ENCODE measurements around the gene STAG2. TPM values are rescaled to one million over a fixed set of nuclear protein-coding genes. Genes with fewer than 3 reads are reported as not detected.

STAG2 gene
- total RNA-seq, 2 experiments from 2014 or later: 84.7 to 89.4 TPM

DNA sequence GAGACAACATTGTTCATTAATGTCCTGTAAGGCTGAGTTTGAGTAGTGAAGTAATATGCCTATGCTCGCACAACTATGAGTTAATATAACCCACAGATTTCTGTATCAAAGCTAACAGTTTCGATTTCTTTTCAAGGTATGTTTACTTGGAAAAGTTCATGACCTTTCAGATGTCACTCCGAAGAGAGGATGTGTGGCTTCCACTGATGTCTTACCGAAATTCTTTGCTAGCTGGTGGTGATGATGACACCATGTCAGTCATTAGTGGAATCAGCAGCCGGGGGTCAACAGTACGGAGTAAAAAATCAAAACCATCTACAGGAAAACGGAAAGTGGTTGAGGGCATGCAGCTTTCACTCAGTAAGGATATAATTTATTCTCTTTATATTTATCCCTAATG lies 124.9 kb downstream of the STAG2 start:
- H3K9me3 ChIP-seq (ENCODE audit: control insufficient read depth in 1 of 2, insufficient read depth in 1 of 2, low read length in 2 of 2): no peaks in the 10 kb centered on the region
- Mint-ChIP-seq H3K4me1 (ENCODE audit: low read depth) (peaks cover 36% of the 10 kb centered on the region), H3K9me3 (no peaks in the 10 kb centered on the region), H3K4me3 (peak overlapping the region; percentile 77), H3K27me3 (no peaks in the 10 kb centered on the region), H3K27ac (peak overlapping the region; percentile 92), H3K36me3 (ENCODE audit: low read depth) (peaks cover 87% of the 10 kb centered on the region)
- TF ChIP-seq, protein P1, sequence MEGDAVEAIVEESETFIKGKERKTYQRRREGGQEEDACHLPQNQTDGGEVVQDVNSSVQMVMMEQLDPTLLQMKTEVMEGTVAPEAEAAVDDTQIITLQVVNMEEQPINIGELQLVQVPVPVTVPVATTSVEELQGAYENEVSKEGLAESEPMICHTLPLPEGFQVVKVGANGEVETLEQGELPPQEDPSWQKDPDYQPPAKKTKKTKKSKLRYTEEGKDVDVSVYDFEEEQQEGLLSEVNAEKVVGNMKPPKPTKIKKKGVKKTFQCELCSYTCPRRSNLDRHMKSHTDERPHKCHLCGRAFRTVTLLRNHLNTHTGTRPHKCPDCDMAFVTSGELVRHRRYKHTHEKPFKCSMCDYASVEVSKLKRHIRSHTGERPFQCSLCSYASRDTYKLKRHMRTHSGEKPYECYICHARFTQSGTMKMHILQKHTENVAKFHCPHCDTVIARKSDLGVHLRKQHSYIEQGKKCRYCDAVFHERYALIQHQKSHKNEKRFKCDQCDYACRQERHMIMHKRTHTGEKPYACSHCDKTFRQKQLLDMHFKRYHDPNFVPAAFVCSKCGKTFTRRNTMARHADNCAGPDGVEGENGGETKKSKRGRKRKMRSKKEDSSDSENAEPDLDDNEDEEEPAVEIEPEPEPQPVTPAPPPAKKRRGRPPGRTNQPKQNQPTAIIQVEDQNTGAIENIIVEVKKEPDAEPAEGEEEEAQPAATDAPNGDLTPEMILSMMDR (IDR thresholded peaks at IDR 0.05): no peak
- ATAC-seq (ENCODE audit: poor library complexity) (peak; percentile 95), DNase-seq (peak in 11 of 14 experiments; percentile 4 to 84 (median 27))
- POLR2A ChIA-PET: interaction anchor here (0.6 to 1.2 kb wide), 5 partner anchors 12 to 223 kb away, joined by 3 to 7 read pairs (median 5); no protein-coding TSS in a partner anchor
- CTCF ChIA-PET: interaction anchor here (1.1 kb wide), 1 partner anchor 9 kb away, joined by 3 read pairs; no protein-coding TSS in a partner anchor
- H3K36me3 ChIP-seq (ENCODE audit: insufficient read depth, low read length): peaks cover 63% of the 10 kb centered on the region
- H3K4me3 ChIP-seq (ENCODE audit: low read length): no peak overlapping the region
- H3K4me1 ChIP-seq (ENCODE audit: insufficient read depth, low read length): peaks cover 3% of the 10 kb centered on the region
- no peaks in the 10 kb centered on the region for H3K27me3 ChIP-seq (ENCODE audit: control insufficient read depth in 1 of 2, insufficient read depth in 2 of 2, low read length in 2 of 2)
- H3K27ac ChIP-seq (ENCODE audit: low read depth in 1 of 2, low read length in 2 of 2): no peak overlapping the region
- intact Hi-C loops (cut with DNase I, micrococcal nuclease): loop anchor here in 1 of 2 experiments (2.0 kb wide), 1 partner anchor 124 kb away; no protein-coding TSS in a partner anchor

DNA sequence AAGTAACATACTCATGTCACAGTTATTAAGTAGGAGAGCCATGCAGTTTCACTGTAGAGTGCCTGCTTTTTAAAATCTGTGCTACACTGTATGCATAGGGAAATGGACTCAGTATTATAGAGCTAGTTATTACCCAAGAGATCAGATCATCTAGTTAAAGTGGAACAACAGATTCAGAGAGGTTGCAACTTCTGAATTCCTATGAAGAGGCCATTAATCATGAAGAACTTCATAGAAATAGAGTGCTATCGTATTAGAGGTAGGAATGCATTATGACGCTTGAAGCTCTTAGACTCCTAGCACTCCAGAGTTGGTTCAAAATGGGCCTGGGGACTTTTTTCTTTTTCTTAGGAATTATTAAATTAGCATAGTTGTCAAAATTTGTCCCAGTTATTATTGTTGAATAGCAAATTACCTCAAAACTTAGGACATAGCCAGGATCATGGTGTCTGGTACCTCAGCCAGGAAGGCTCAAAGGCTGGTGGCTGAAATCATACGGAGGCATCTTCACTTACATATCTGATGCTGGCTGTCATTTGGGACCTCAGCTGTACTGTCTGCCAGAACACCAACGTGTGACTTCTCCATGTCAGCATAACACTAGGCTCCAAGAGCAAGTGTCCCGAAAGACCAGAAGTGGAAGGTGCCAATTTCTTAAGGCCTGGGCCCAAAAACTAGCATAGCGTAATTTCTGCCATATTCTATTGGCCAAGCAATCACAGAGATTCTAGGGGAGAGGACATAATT lies 125.7 kb downstream of the STAG2 start:
- Histone ChIP-seq H3K27ac (ENCODE audit: low read depth in 1 of 2, low read length in 2 of 2) (no peak overlapping the region), H3K4me1 (ENCODE audit: insufficient read depth, low read length) (peaks cover 3% of the 10 kb centered on the region), H3K36me3 (ENCODE audit: insufficient read depth, low read length) (peaks cover 64% of the 10 kb centered on the region), H3K4me3 (ENCODE audit: low read length) (no peak overlapping the region), H3K27me3 (ENCODE audit: control insufficient read depth in 1 of 2, insufficient read depth in 2 of 2, low read length in 2 of 2) (no peaks in the 10 kb centered on the region), H3K9me3 (ENCODE audit: control insufficient read depth in 1 of 2, insufficient read depth in 1 of 2, low read length in 2 of 2) (no peaks in the 10 kb centered on the region)
- intact Hi-C loops (cut with DNase I, micrococcal nuclease): loop anchor here in 1 of 2 experiments (2.0 kb wide), 1 partner anchor 124 kb away; no protein-coding TSS in a partner anchor
- TF ChIP-seq, protein P1 (IDR thresholded peaks at IDR 0.05): no peak
- Mint-ChIP-seq H3K9me3 (no peaks in the 10 kb centered on the region), H3K27me3 (no peaks in the 10 kb centered on the region), H3K27ac (peak overlapping the region; percentile 92), H3K36me3 (ENCODE audit: low read depth) (peaks cover 87% of the 10 kb centered on the region), H3K4me3 (no peak overlapping the region), H3K4me1 (ENCODE audit: low read depth) (peaks cover 33% of the 10 kb centered on the region)
- CTCF ChIA-PET: no interaction called here
- POLR2A ChIA-PET: interaction anchor here (0.8 to 1.2 kb wide), 4 partner anchors 13 to 127 kb away, joined by 3 to 7 read pairs (median 6); no protein-coding TSS in a partner anchor
- DNase-seq (no peak), ATAC-seq (ENCODE audit: poor library complexity) (peak; percentile 5)

DNA sequence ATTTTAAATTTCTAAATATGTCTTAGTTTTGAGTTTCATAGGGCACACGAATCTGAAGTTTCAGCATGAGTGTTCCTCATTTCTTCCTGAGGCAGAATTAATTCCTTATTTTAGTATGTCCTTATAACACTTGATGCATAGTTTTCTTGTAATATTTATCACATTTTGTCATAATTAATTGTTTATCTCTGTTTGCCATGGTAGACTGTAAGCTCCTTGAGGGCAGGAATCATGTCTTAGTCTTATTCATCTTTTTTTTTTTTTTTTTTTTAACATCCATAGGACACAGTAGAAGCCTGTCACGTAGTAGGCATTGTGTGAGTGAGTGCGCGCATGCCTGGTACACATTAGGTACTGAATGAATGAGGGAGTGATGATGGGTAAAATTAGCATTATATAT lies 131.7 kb downstream of the STAG2 start:
- H3K27ac Mint-ChIP-seq: peak overlapping the region; percentile 73
- H3K4me1 Mint-ChIP-seq (ENCODE audit: low read depth): peaks cover 8% of the 10 kb centered on the region
- intact Hi-C loops (cut with DNase I, micrococcal nuclease): no loop called here
- ATAC-seq (ENCODE audit: poor library complexity): no peak
- no peaks in the 10 kb centered on the region for H3K27me3 ChIP-seq (ENCODE audit: control insufficient read depth in 1 of 2, insufficient read depth in 2 of 2, low read length in 2 of 2)
- ChIA-PET CTCF (no interaction called here), POLR2A (no interaction called here)
- no peak for DNase-seq
- H3K9me3 ChIP-seq (ENCODE audit: control insufficient read depth in 1 of 2, insufficient read depth in 1 of 2, low read length in 2 of 2): no peaks in the 10 kb centered on the region
- H3K4me3 Mint-ChIP-seq: no peak overlapping the region
- no peak overlapping the region for H3K27ac ChIP-seq (ENCODE audit: low read depth in 1 of 2, low read length in 2 of 2)
- H3K4me3 ChIP-seq (ENCODE audit: low read length): no peak overlapping the region
- TF ChIP-seq, protein P1 (IDR thresholded peaks at IDR 0.05): no peak
- H3K9me3 Mint-ChIP-seq: no peaks in the 10 kb centered on the region
- H3K36me3 Mint-ChIP-seq (ENCODE audit: low read depth): peaks cover 86% of the 10 kb centered on the region
- no peaks in the 10 kb centered on the region for H3K27me3 Mint-ChIP-seq
- no peaks in the 10 kb centered on the region for H3K4me1 ChIP-seq (ENCODE audit: insufficient read depth, low read length)
- peaks cover 68% of the 10 kb centered on the region for H3K36me3 ChIP-seq (ENCODE audit: insufficient read depth, low read length)

Data from CD4-positive, alpha-beta T cell (primary cell).